C4-2B (cell line): Measurements from ENCODE around the gene DNAH14.

Experiments used
- ZFX ChIP-seq: fragments of 450-650 bp; IDR thresholded peaks from 2 replicates; pipeline ENCODE4 v1.6.1; 2017
- TF ChIP-seq, protein P1 (sequence below): fragments of 450-650 bp; conservative IDR thresholded peaks from 2 replicates; pipeline ENCODE4 v1.5.1; 2017; ENCODE audit warnings: mild to moderate bottlenecking

DNA sequence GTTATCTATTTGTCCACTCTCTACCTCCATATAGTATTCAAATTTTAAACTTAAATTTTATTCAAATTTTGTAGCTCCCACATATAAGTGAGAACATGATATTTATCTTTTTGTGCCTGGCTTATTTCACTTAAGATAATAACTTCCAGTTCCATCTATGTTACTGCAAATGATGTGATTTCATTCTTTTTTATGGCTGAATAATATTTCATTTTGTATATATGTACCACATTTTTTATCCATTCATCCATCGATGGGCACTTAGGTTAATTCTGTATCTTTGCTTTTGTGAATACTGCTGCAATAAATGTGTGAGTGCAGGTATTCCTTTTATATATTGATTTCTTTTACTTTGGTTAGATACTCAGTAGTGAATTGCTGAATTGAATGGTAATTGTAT, 2.1 kb downstream of the DNAH14 start:
- TF ChIP-seq, protein P1, sequence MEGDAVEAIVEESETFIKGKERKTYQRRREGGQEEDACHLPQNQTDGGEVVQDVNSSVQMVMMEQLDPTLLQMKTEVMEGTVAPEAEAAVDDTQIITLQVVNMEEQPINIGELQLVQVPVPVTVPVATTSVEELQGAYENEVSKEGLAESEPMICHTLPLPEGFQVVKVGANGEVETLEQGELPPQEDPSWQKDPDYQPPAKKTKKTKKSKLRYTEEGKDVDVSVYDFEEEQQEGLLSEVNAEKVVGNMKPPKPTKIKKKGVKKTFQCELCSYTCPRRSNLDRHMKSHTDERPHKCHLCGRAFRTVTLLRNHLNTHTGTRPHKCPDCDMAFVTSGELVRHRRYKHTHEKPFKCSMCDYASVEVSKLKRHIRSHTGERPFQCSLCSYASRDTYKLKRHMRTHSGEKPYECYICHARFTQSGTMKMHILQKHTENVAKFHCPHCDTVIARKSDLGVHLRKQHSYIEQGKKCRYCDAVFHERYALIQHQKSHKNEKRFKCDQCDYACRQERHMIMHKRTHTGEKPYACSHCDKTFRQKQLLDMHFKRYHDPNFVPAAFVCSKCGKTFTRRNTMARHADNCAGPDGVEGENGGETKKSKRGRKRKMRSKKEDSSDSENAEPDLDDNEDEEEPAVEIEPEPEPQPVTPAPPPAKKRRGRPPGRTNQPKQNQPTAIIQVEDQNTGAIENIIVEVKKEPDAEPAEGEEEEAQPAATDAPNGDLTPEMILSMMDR: no peak
- no peak for TF ChIP-seq ZFX
